H1 (cell line): ENCODE measurements around the gene ACSL3. TPM values are rescaled to one million over a fixed set of nuclear protein-coding genes. Genes with fewer than 3 reads are reported as not detected.

ENCODE experiments used
- CTCF ChIA-PET: fragments of 300-600 bp; sonication (Branson Sonifier 250); formaldehyde crosslinking; loops from one replicate; lab custom pipeline; 2021; ENCODE audit not compliant: partially characterized antibody; lab: Charles Lee
- POLR2A ChIA-PET: fragments of 300-600 bp; sonication (Branson Sonifier 250); formaldehyde crosslinking; loops from one replicate; lab custom pipeline; 2021; ENCODE audit warnings: inconsistent platforms; ENCODE audit not compliant: partially characterized antibody; lab: Charles Lee
- DNase-seq, 2 experiments: peaks; one replicate each; pipeline versions ENCODE4 v3.0.0 to v3.0.0-alpha.2; 2010 to 2022; ENCODE audit warnings: low spot score in 2 of 2, low read depth in 1 of 2, mixed read lengths in 1 of 2
- FAIRE-seq: peaks from 2 replicates; lab custom pipeline; 2011; peaks lifted over from hg19 to GRCh38; lab: Jason Lieb, UNC
- H2AFZ ChIP-seq: 2 replicates; pipeline ENCODE4 v1.8.1; 2012; ENCODE audit warnings: low read length, inconsistent platforms
- H2AK5ac ChIP-seq: 2 replicates; pipeline ENCODE4 v1.6.1; 2013; ENCODE audit warnings: low read depth, low read length
- H2BK120ac ChIP-seq: replicated peaks from 2 replicates; pipeline ENCODE3; 2013; ENCODE audit warnings: low read depth, low read length, inconsistent platforms
- H2BK12ac ChIP-seq: 2 replicates; pipeline ENCODE4 v1.6.1; 2013; ENCODE audit warnings: low read depth, low read length
- H2BK15ac ChIP-seq: 2 replicates; pipeline ENCODE4 v1.6.1; 2013; ENCODE audit warnings: low read length
- H2BK20ac ChIP-seq: 2 replicates; pipeline ENCODE4 v1.6.1; 2013; ENCODE audit warnings: low read length
- H2BK5ac ChIP-seq: 2 replicates; pipeline ENCODE4 v1.6.1; 2013; ENCODE audit warnings: low read depth, low read length
- H3K14ac ChIP-seq: 2 replicates; pipeline ENCODE4 v1.6.1; 2013; ENCODE audit warnings: inconsistent platforms; ENCODE audit not compliant: insufficient read length
- H3K18ac ChIP-seq: 2 replicates; pipeline ENCODE4 v1.6.1; 2013; ENCODE audit warnings: low read length; ENCODE audit errors: extremely low read depth
- H3K23ac ChIP-seq: 2 replicates; pipeline ENCODE4 v1.6.1; 2013; ENCODE audit warnings: inconsistent platforms; ENCODE audit not compliant: insufficient read length
- H3K23me2 ChIP-seq: 2 replicates; pipeline ENCODE4 v1.6.1; 2013; ENCODE audit warnings: low read depth, low read length
- H3K27ac ChIP-seq: 2 replicates; pipeline ENCODE4 v1.6.1; 2011; ENCODE audit warnings: low read depth, low read length, inconsistent platforms
- H3K27me3 ChIP-seq, 4 experiments: replicated peaks in 1 of 4; 1 replicate in 1 of 4; 2 replicates in 3 of 4; pipeline versions ENCODE4 v1.6.1 to v1.8.1; 2011 to 2013; ENCODE audit warnings: low read length in 3 of 4, mild to moderate bottlenecking in 3 of 4, inconsistent platforms in 2 of 4, mixed read lengths in 2 of 4, moderate library complexity in 1 of 4; ENCODE audit not compliant: control insufficient read depth in 3 of 4, insufficient read depth in 3 of 4; ENCODE audit errors: extremely low read depth in 1 of 4
- H3K36me3 ChIP-seq, 4 experiments: 2 replicates each; pipeline versions ENCODE4 v1.6.1 to v1.8.1; 2011 to 2013; ENCODE audit warnings: mild to moderate bottlenecking in 4 of 4, low read length in 3 of 4, moderate library complexity in 2 of 4, control low read depth in 1 of 4, inconsistent platforms in 1 of 4; ENCODE audit not compliant: insufficient read depth in 4 of 4, control insufficient read depth in 2 of 4
- H3K4ac ChIP-seq: replicated peaks from 2 replicates; pipeline ENCODE3; 2013; ENCODE audit warnings: low read length, low read depth, mixed read lengths, inconsistent platforms; ENCODE audit not compliant: insufficient read length
- H3K4me1 ChIP-seq, 4 experiments: replicated peaks in 1 of 4; 1 replicate in 1 of 4; 2 replicates in 3 of 4; pipeline versions ENCODE4 v1.6.1 to v1.8.1; 2011 to 2013; ENCODE audit warnings: low read length in 3 of 4, inconsistent platforms in 2 of 4, mixed read lengths in 1 of 4; ENCODE audit not compliant: insufficient read depth in 4 of 4, control insufficient read depth in 3 of 4
- H3K4me2 ChIP-seq, 2 experiments: 2 replicates each; pipeline versions ENCODE4 v1.6.1 to v1.8.1; 2011 to 2013; ENCODE audit warnings: low read depth in 2 of 2, low read length in 2 of 2, control low read depth in 1 of 2, inconsistent platforms in 1 of 2, mild to moderate bottlenecking in 1 of 2; ENCODE audit not compliant: insufficient read depth in 1 of 2
- H3K4me3 ChIP-seq, 4 experiments: fragments of 200-600, 300-600 bp in 1 of 4; sonication (generic), shearing (Covaris generic), sonication (Bioruptor Twin) in 1 of 4; 2 replicates each; pipeline versions ENCODE4 v1.5.1 to v1.8.1; 2011 to 2016; ENCODE audit warnings: low read length in 4 of 4, low read depth in 3 of 4, control low read depth in 2 of 4, inconsistent platforms in 2 of 4, mild to moderate bottlenecking in 2 of 4, mixed read lengths in 1 of 4, moderate library complexity in 1 of 4; ENCODE audit not compliant: insufficient read depth in 2 of 4; ENCODE audit errors: extremely low read depth in 1 of 4
- H3K56ac ChIP-seq: replicated peaks from 2 replicates; pipeline ENCODE3; 2013; ENCODE audit warnings: low read depth, mild to moderate bottlenecking, mixed read lengths, low read length, inconsistent platforms; ENCODE audit not compliant: insufficient read length
- H3K79me1 ChIP-seq: 2 replicates; pipeline ENCODE4 v1.6.1; 2013; ENCODE audit warnings: low read depth, low read length, control low read depth
- H3K79me2 ChIP-seq, 2 experiments: 2 replicates each; pipeline versions ENCODE4 v1.6.1 to v1.8.1; 2012 to 2013; ENCODE audit warnings: low read length in 2 of 2, mild to moderate bottlenecking in 2 of 2, inconsistent platforms in 1 of 2; ENCODE audit not compliant: insufficient read depth in 2 of 2, control insufficient read depth in 1 of 2
- H3K9ac ChIP-seq, 4 experiments: replicated peaks in 1 of 4; 1 replicate in 1 of 4; 2 replicates in 3 of 4; pipeline versions ENCODE4 v1.6.1 to v1.8.1; 2011 to 2013; ENCODE audit warnings: low read depth in 3 of 4, low read length in 3 of 4, control low read depth in 2 of 4, mild to moderate bottlenecking in 2 of 4, moderate library complexity in 2 of 4, inconsistent platforms in 1 of 4; ENCODE audit errors: extremely low read depth in 1 of 4
- H3K9me3 ChIP-seq, 2 experiments: 2 replicates each; pipeline versions ENCODE4 v1.6.1 to v1.8.1; 2012 to 2013; ENCODE audit warnings: mild to moderate bottlenecking in 2 of 2, moderate library complexity in 2 of 2, control low read depth in 1 of 2, inconsistent platforms in 1 of 2, low read depth in 1 of 2, low read length in 1 of 2, mixed read lengths in 1 of 2; ENCODE audit not compliant: insufficient read depth in 2 of 2
- H4K20me1 ChIP-seq, 2 experiments: replicated peaks in 1 of 2; 2 replicates each; pipeline versions ENCODE3 to v1.8.1; 2011 to 2013; ENCODE audit warnings: inconsistent platforms in 2 of 2, low read length in 2 of 2, mild to moderate bottlenecking in 1 of 2; ENCODE audit not compliant: insufficient read depth in 2 of 2, control insufficient read depth in 1 of 2
- H4K5ac ChIP-seq: 2 replicates; pipeline ENCODE4 v1.6.1; 2013; ENCODE audit warnings: low read length, low read depth, mixed read lengths, inconsistent platforms; ENCODE audit not compliant: insufficient read length
- H4K8ac ChIP-seq: 2 replicates; pipeline ENCODE4 v1.8.0; 2013; ENCODE audit warnings: mild to moderate bottlenecking, moderate library complexity, low read length, inconsistent platforms; ENCODE audit not compliant: insufficient read depth; ENCODE audit errors: extremely low read depth
- H4K91ac ChIP-seq: replicated peaks from 2 replicates; pipeline ENCODE3; 2013; ENCODE audit warnings: low read length, mixed read lengths, inconsistent platforms; ENCODE audit not compliant: insufficient read length
- ASH2L ChIP-seq: fragments of 200-600, 300-600 bp; sonication (generic); IDR thresholded peaks from one replicate; pipeline ENCODE4 v1.7.1; 2017; ENCODE audit warnings: low read length
- BACH1 ChIP-seq: IDR thresholded peaks from 2 replicates; pipeline ENCODE4 v1.6.1; 2012; ENCODE audit warnings: low read length, improper control_type of control experiment
- CREB1 ChIP-seq: IDR thresholded peaks from 2 replicates; pipeline ENCODE4 v1.6.1; 2012; ENCODE audit warnings: inconsistent platforms
- EGR1 ChIP-seq: IDR thresholded peaks from 2 replicates; pipeline ENCODE4 v1.6.1; 2011; ENCODE audit warnings: low read depth, low read length, borderline replicate concordance
- EZH2 ChIP-seq: fragments of 200-600 bp; sonication (generic); IDR thresholded peaks from 2 replicates; pipeline ENCODE4 v1.7.1; 2012; ENCODE audit warnings: low read depth, mild to moderate bottlenecking, moderate library complexity, low read length, inconsistent platforms; ENCODE audit not compliant: severe bottlenecking
- GTF2F1 ChIP-seq: IDR thresholded peaks from 2 replicates; pipeline ENCODE4 v1.6.1; 2012; ENCODE audit warnings: low read depth, low read length, improper control_type of control experiment, borderline replicate concordance
- JUND ChIP-seq: IDR thresholded peaks from 2 replicates; pipeline ENCODE4 v1.6.1; 2011; ENCODE audit warnings: mild to moderate bottlenecking, improper control_type of control experiment, low read length
- KDM1A ChIP-seq: fragments of 200-600, 300-600 bp; sonication (generic); IDR thresholded peaks from 2 replicates; pipeline ENCODE4 v1.7.1; 2016; ENCODE audit warnings: mild to moderate bottlenecking, low read length, borderline replicate concordance
- POLR2AphosphoS5 ChIP-seq: IDR thresholded peaks from 2 replicates; pipeline ENCODE4 v1.6.1; 2011; ENCODE audit warnings: low read depth, low read length
- RFX5 ChIP-seq: IDR thresholded peaks from 2 replicates; pipeline ENCODE4 v1.6.1; 2011; ENCODE audit warnings: low read depth, low read length, improper control_type of control experiment, borderline replicate concordance
- SIX5 ChIP-seq: IDR thresholded peaks from 2 replicates; pipeline ENCODE4 v1.6.1; 2011; ENCODE audit warnings: mild to moderate bottlenecking, low read depth, low read length
- SRF ChIP-seq: IDR thresholded peaks from 2 replicates; pipeline ENCODE4 v1.6.1; 2011; ENCODE audit warnings: mild to moderate bottlenecking, low read depth, low read length, moderate library complexity
- TAF1 ChIP-seq: IDR thresholded peaks from 2 replicates; pipeline ENCODE4 v1.6.1; 2011; ENCODE audit warnings: mild to moderate bottlenecking, low read depth, low read length
- TAF7 ChIP-seq: optimal IDR thresholded peaks from 2 replicates; pipeline ENCODE3; 2011; ENCODE audit warnings: low read depth, mild to moderate bottlenecking, inconsistent platforms, low read length, moderate library complexity, borderline replicate concordance
- TEAD4 ChIP-seq: IDR thresholded peaks from 2 replicates; pipeline ENCODE4 v1.6.1; 2012; ENCODE audit warnings: low read depth, low read length, inconsistent platforms, mixed read lengths
- WGBS, 2 experiments: shearing (Covaris generic) in 1 of 2; methylation state at CpG; one replicate each; pipeline versions ENCODE4 v1.1.6 to v1.1.7; 2013 to 2015; ENCODE audit warnings: low lambda C conversion rate in 2 of 2, mixed read lengths in 2 of 2, inconsistent platforms in 1 of 2, low coverage in 1 of 2, missing lambda C conversion rate in 1 of 2; ENCODE audit not compliant: insufficient replicate concordance in 2 of 2, insufficient coverage in 1 of 2, insufficient read length in 1 of 2; ENCODE audit errors: extremely low coverage in 1 of 2, missing lambda C conversion rate in 1 of 2; 5-methylcytosine and 5-hydroxymethylcytosine counted together
- polyA plus RNA-seq, 7 experiments: library from polyadenylated mRNA; depleted of rRNA in 3 of 7; stranded (reverse) in 5 of 7; unstranded in 2 of 7; fragments of >200 nt in 5 of 7; fragments of 200-250 nt in 2 of 7; gene quantifications; 1 replicate in 5 of 7; 2 replicates in 1 of 7; 4 replicates in 1 of 7; pipeline versions ENCODE4 v1.2.1 to v1.2.3, GENCODE V29; 2011 to 2013; ENCODE audit warnings: missing spikeins in 2 of 7, mixed read lengths in 2 of 7
- total RNA-seq: library from RNA; stranded (reverse); fragmentation: NEBNext Ultra II Directional; extraction: Animal tissue kit (Norgen Biotek cat#: 25700); gene quantifications from 2 replicates; pipeline ENCODE4 v1.2.1, GENCODE V29; 2021

The ACSL3 gene
- total and polyA plus RNA-seq, 2 of the 8 experiments (the other 6 are each of a cell fraction or from before 2014, with no cell fraction given): 37.5 to 98.1 TPM

DNA sequence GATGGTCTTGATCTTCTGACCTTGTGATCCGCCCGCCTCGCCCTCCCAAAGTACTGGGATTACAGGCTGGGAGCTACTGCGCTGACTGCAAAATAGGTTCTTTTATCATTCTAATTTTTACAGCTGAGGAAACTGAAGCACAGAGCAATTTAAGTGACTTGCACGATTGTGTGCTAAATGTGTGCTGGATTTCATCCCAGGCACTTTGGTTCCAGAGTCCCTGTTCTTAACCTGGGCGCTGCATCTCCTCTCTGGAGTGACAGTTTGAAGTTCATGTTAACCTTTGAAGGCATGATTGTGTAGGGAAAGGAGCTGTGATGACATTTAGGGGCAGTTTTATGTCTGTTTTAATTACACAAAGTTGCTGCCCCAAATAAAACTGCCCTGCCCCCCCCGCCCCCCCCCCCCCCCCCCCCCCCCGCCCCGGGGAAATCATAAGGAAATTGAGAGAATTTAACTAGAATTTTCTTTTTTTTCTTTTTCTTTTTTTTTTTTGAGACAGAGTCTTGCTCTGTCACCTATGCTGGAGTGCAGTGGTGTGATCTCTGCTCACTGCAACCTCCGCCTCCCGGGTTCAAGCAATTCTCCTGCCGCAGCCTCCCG is 5.6 kb downstream of the ACSL3 start:
- Histone ChIP-seq H3K36me3 (no peaks in the 10 kb centered on the region), H2BK20ac (no peak overlapping the region), H4K8ac (no peak overlapping the region), H2BK5ac (no peak overlapping the region), H3K27me3 (no peaks in the 10 kb centered on the region), H3K4me1 (peaks cover 12 to 25% (median 20%) of the 10 kb centered on the region in 4 experiments), H3K9ac (no peak overlapping the region), H4K5ac (no peak overlapping the region), H2AFZ (no peak overlapping the region), H2BK15ac (no peak overlapping the region), H3K4me3 (no peak overlapping the region), H3K56ac (no peak overlapping the region), H3K79me2 (peaks cover 56 to 99% of the 10 kb centered on the region in 2 experiments), H3K18ac (no peak overlapping the region), H2BK12ac (no peak overlapping the region), H3K14ac (no peak overlapping the region), H2BK120ac (no peak overlapping the region), H3K4me2 (peak overlapping the region in 1 of 2 experiments; percentile 26; a peak in 3 of 4 replicates), H3K4ac (no peak overlapping the region), H3K27ac (no peak overlapping the region), H2AK5ac (no peak overlapping the region), H3K79me1 (peaks cover 11% of the 10 kb centered on the region), H4K20me1 (peaks cover 34 to 46% of the 10 kb centered on the region in 2 experiments), H3K9me3 (no peaks in the 10 kb centered on the region), H3K23me2 (peaks cover 8% of the 10 kb centered on the region; the same call in 1 of the 2 replicates), H3K23ac (no peak overlapping the region), H4K91ac (no peak overlapping the region)
- no peak for DNase-seq
- POLR2A ChIA-PET: interaction anchor here (1.8 to 2.0 kb wide), 2 partner anchors 9 to 11 kb away, joined by 4 to 6 read pairs; no protein-coding TSS in a partner anchor
- 91% methylated on average over 10 of the region's 13 CpGs; no CpG with 5 or more reads in 1 of the 2 experiments for WGBS, 2 experiments
- CTCF ChIA-PET: interaction anchor here (0.6 to 3.6 kb wide), 4 partner anchors 26 to 178 kb away, joined by 3 to 14 read pairs (median 5); no protein-coding TSS in a partner anchor
- FAIRE-seq: no peak
- TF ChIP-seq TEAD4 (no peak), RFX5 (no peak), JUND (no peak), EZH2 (no peak), KDM1A (no peak), ASH2L (no peak), EGR1 (no peak), SIX5 (no peak), GTF2F1 (no peak), CREB1 (no peak), SRF (no peak), BACH1 (no peak), POLR2AphosphoS5 (no peak), TAF7 (no peak), TAF1 (no peak)
